Stimulated activated CD4-positive, alpha-beta T cell treated with anti-CD3 and anti-CD28 coated beads, Interleukin-4, amount 100 ng/mL, for 1 hour (primary cell): ENCODE results near the gene COPG2.

Experiments used
- DNase-seq: peaks from one replicate; pipeline ENCODE4 v3.0.0-alpha.2; 2020

Gene COPG2

GRCh38 chr7:130463553-130464434, 204.8 kb downstream of the COPG2 start:
- no peak for DNase-seq

- no peak for DNase-seq
These were observed 207.3 kb downstream of the COPG2 start for GRCh38 chr7:130461272-130461671.

- DNase-seq = no peak
These were observed 210.3 kb downstream of the COPG2 start for GRCh38 chr7:130458257-130458656.
